Measurements from ENCODE around the gene DNM1L. TPM values are rescaled to one million over a fixed set of nuclear protein-coding genes. Genes with fewer than 3 reads are reported as not detected.

The DNM1L gene
- total RNA-seq, 1 donor from 2014 or later = 167 TPM

- Mint-ChIP-seq H3K27me3 (ENCODE audit: unreplicated experiment) (peaks cover 6% of the 10 kb centered on the region), H3K4me3 (ENCODE audit: unreplicated experiment) (no peak overlapping the region), H3K9me3 (ENCODE audit: unreplicated experiment) (peaks cover 6% of the 10 kb centered on the region), H3K36me3 (ENCODE audit: unreplicated experiment) (no peaks in the 10 kb centered on the region), H3K4me1 (ENCODE audit: low read depth, unreplicated experiment) (no peaks in the 10 kb centered on the region), H3K27ac (ENCODE audit: unreplicated experiment) (no peak overlapping the region)
- no peak for TF ChIP-seq CTCF (IDR thresholded peaks at IDR 0.05; ENCODE audit: partially characterized antibody, unreplicated experiment)
- DNase-seq = no peak
These were observed 28.6 kb upstream of the DNM1L start for GRCh38 chr12:32650508-32650907.

- Mint-ChIP-seq H3K4me3 (ENCODE audit: unreplicated experiment) (no peak overlapping the region), H3K9me3 (ENCODE audit: unreplicated experiment) (peaks cover 6% of the 10 kb centered on the region), H3K36me3 (ENCODE audit: unreplicated experiment) (no peaks in the 10 kb centered on the region), H3K27ac (ENCODE audit: unreplicated experiment) (peak overlapping the region; percentile 53), H3K27me3 (ENCODE audit: unreplicated experiment) (peaks cover 6% of the 10 kb centered on the region), H3K4me1 (ENCODE audit: low read depth, unreplicated experiment) (no peaks in the 10 kb centered on the region)
- no peak for TF ChIP-seq CTCF (IDR thresholded peaks at IDR 0.05; ENCODE audit: partially characterized antibody, unreplicated experiment)
- DNase-seq = no peak
These were observed 27.7 kb upstream of the DNM1L start for GRCh38 chr12:32651151-32651955.

GRCh38 chr12:32651956-32652210, 27.2 kb upstream of the DNM1L start:
- Mint-ChIP-seq H3K4me3 (ENCODE audit: unreplicated experiment) (no peak overlapping the region), H3K27ac (ENCODE audit: unreplicated experiment) (no peak overlapping the region), H3K36me3 (ENCODE audit: unreplicated experiment) (no peaks in the 10 kb centered on the region), H3K9me3 (ENCODE audit: unreplicated experiment) (peaks cover 6% of the 10 kb centered on the region), H3K27me3 (ENCODE audit: unreplicated experiment) (peaks cover 6% of the 10 kb centered on the region), H3K4me1 (ENCODE audit: low read depth, unreplicated experiment) (no peaks in the 10 kb centered on the region)
- DNase-seq = no peak
- no peak for TF ChIP-seq CTCF (IDR thresholded peaks at IDR 0.05; ENCODE audit: partially characterized antibody, unreplicated experiment)

GRCh38 chr12:32659908-32660440, 19.1 kb upstream of the DNM1L start:
- no peak for TF ChIP-seq CTCF (IDR thresholded peaks at IDR 0.05; ENCODE audit: partially characterized antibody, unreplicated experiment)
- H3K9me3 Mint-ChIP-seq (ENCODE audit: unreplicated experiment) = no peaks in the 10 kb centered on the region
- no peak for DNase-seq
- no peak overlapping the region for H3K4me3 Mint-ChIP-seq (ENCODE audit: unreplicated experiment)
- H3K27ac Mint-ChIP-seq (ENCODE audit: unreplicated experiment) = no peak overlapping the region
- H3K4me1 Mint-ChIP-seq (ENCODE audit: low read depth, unreplicated experiment) = peaks cover 3% of the 10 kb centered on the region
- H3K27me3 Mint-ChIP-seq (ENCODE audit: unreplicated experiment) = peaks cover 3% of the 10 kb centered on the region
- H3K36me3 Mint-ChIP-seq (ENCODE audit: unreplicated experiment) = no peaks in the 10 kb centered on the region

GRCh38 chr12:32661706-32662105, 17.4 kb upstream of the DNM1L start:
- no peak for DNase-seq
- no peak for TF ChIP-seq CTCF (IDR thresholded peaks at IDR 0.05; ENCODE audit: partially characterized antibody, unreplicated experiment)
- no peaks in the 10 kb centered on the region for H3K9me3 Mint-ChIP-seq (ENCODE audit: unreplicated experiment)
- H3K4me3 Mint-ChIP-seq (ENCODE audit: unreplicated experiment) = no peak overlapping the region
- H3K4me1 Mint-ChIP-seq (ENCODE audit: low read depth, unreplicated experiment) = peaks cover 3% of the 10 kb centered on the region
- H3K27me3 Mint-ChIP-seq (ENCODE audit: unreplicated experiment) = peaks cover 3% of the 10 kb centered on the region
- no peak overlapping the region for H3K27ac Mint-ChIP-seq (ENCODE audit: unreplicated experiment)
- no peaks in the 10 kb centered on the region for H3K36me3 Mint-ChIP-seq (ENCODE audit: unreplicated experiment)
